SU-DHL-6 (cell line): ENCODE data around the gene CSNK1A1.

ENCODE experiments used
- H2AFZ ChIP-seq: fragments of 200-600 bp; sonication (generic); 2 replicates; pipeline ENCODE4 v1.6.1; 2014; ENCODE audit warnings: low read depth, mild to moderate bottlenecking, moderate library complexity, mixed read lengths, antibody characterized with exemption, low read length; ENCODE audit not compliant: severe bottlenecking
- H3F3A ChIP-seq: fragments of 200-600 bp; shearing (Covaris generic); 2 replicates; pipeline ENCODE4 v1.6.0; 2016; ENCODE audit warnings: antibody characterized with exemption, mild to moderate bottlenecking; ENCODE audit not compliant: insufficient read depth
- H3K27ac ChIP-seq: fragments of 200-600 bp; sonication (generic); 2 replicates; pipeline ENCODE4 v1.5.1; 2016; ENCODE audit warnings: low read depth, mild to moderate bottlenecking, low read length, moderate library complexity, mixed read lengths
- H3K27me3 ChIP-seq: fragments of 200-600 bp; sonication (generic), shearing (Covaris generic); 2 replicates; pipeline ENCODE4 v1.6.0; 2014; ENCODE audit warnings: mild to moderate bottlenecking, low read length
- H3K36me3 ChIP-seq: fragments of 200-600 bp; sonication (generic); 2 replicates; pipeline ENCODE4 v1.6.1; 2014; ENCODE audit warnings: mild to moderate bottlenecking, low read length, mixed read lengths
- H3K4me2 ChIP-seq: fragments of 300-600, 200-600 bp; shearing (Covaris generic), sonication (generic); 2 replicates; pipeline ENCODE4 v1.6.0; 2014; ENCODE audit warnings: low read length, low read depth, mild to moderate bottlenecking; ENCODE audit not compliant: poor library complexity, severe bottlenecking
- H3K4me3 ChIP-seq: fragments of 200-600 bp; sonication (generic); 2 replicates; pipeline ENCODE4 v1.5.1; 2014; ENCODE audit warnings: antibody characterized with exemption, low read length, mild to moderate bottlenecking, mixed read lengths; ENCODE audit not compliant: insufficient read depth, poor library complexity, severe bottlenecking
- H3K79me2 ChIP-seq: fragments of 200-600 bp; sonication (generic); 2 replicates; pipeline ENCODE4 v1.6.1; 2014; ENCODE audit warnings: mild to moderate bottlenecking, low read length, moderate library complexity; ENCODE audit not compliant: insufficient read depth
- H3K9ac ChIP-seq: fragments of 200-600 bp; sonication (generic); 2 replicates; pipeline ENCODE4 v1.7.0; 2014; ENCODE audit warnings: mild to moderate bottlenecking, low read length
- H3K9me2 ChIP-seq: fragments of 200-600 bp; sonication (generic); replicated peaks from 2 replicates; pipeline ENCODE4 v1.6.1; 2014; ENCODE audit warnings: low read length; ENCODE audit not compliant: insufficient read depth
- H3K9me3 ChIP-seq: fragments of 200-600 bp; sonication (generic); 2 replicates; pipeline ENCODE4 v1.6.1; 2014; ENCODE audit warnings: low read length, mixed read lengths; ENCODE audit not compliant: insufficient read depth
- H4K20me1 ChIP-seq: fragments of 200-600 bp; sonication (generic); 2 replicates; pipeline ENCODE4 v1.6.1; 2014; ENCODE audit warnings: low read depth, mild to moderate bottlenecking, antibody characterized with exemption, low read length, moderate library complexity, mixed read lengths
- EZH2phosphoT487 ChIP-seq: fragments of 200-600 bp; sonication (generic), shearing (Covaris generic); conservative IDR thresholded peaks from 2 replicates; pipeline ENCODE4 v1.6.1; 2018; ENCODE audit warnings: mild to moderate bottlenecking, antibody characterized with exemption, low read length, moderate library complexity, mixed read lengths
- TF ChIP-seq, protein P1 (sequence below): fragments of 200-600 bp; sonication (generic); IDR thresholded peaks from one replicate; pipeline ENCODE4 v1.5.1; 2017; ENCODE audit warnings: antibody characterized with exemption, mild to moderate bottlenecking, low read length, moderate library complexity; ENCODE audit not compliant: insufficient read depth, poor library complexity, severe bottlenecking

CSNK1A1 gene

DNA sequence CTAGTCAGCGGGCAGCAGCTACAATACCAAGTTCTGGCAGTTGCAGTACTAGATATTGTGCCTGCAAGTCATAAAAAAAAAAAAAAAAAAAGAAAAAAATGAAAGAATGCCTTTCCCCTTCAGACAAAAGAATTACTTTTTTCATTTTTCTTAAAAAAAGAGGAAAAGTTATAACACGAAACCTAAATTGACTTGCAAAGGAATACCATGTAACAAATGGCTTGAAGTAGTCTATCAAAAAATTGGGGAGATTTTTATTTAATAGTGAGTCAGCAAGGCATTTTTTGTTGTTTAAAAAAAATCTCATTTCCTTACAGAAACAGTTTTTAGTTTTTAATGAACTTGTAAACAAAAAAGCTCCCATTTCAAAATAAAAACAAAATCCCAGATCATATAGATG lies 55.6 kb downstream of the CSNK1A1 start:
- H3K27ac ChIP-seq, result no peak overlapping the region
- H3K9me2 ChIP-seq, result no peaks in the 10 kb centered on the region
- TF ChIP-seq EZH2phosphoT487, result no peak
- TF ChIP-seq, protein P1, sequence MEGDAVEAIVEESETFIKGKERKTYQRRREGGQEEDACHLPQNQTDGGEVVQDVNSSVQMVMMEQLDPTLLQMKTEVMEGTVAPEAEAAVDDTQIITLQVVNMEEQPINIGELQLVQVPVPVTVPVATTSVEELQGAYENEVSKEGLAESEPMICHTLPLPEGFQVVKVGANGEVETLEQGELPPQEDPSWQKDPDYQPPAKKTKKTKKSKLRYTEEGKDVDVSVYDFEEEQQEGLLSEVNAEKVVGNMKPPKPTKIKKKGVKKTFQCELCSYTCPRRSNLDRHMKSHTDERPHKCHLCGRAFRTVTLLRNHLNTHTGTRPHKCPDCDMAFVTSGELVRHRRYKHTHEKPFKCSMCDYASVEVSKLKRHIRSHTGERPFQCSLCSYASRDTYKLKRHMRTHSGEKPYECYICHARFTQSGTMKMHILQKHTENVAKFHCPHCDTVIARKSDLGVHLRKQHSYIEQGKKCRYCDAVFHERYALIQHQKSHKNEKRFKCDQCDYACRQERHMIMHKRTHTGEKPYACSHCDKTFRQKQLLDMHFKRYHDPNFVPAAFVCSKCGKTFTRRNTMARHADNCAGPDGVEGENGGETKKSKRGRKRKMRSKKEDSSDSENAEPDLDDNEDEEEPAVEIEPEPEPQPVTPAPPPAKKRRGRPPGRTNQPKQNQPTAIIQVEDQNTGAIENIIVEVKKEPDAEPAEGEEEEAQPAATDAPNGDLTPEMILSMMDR, result no peak
- H3K4me2 ChIP-seq, result no peak overlapping the region
- H3K9ac ChIP-seq, result no peak overlapping the region
- H3K9me3 ChIP-seq, result no peaks in the 10 kb centered on the region
- peaks cover 42% of the 10 kb centered on the region for H3K36me3 ChIP-seq
- no peaks in the 10 kb centered on the region for H3K79me2 ChIP-seq
- H3K4me3 ChIP-seq, result no peak overlapping the region
- no peaks in the 10 kb centered on the region for H4K20me1 ChIP-seq
- no peak overlapping the region for H2AFZ ChIP-seq
- H3F3A ChIP-seq, result 0 out of 2 replicates have a peak, but pooled peaks cover 7% of the 10 kb centered on the region
- H3K27me3 ChIP-seq, result no peaks in the 10 kb centered on the region

- H3K4me2 ChIP-seq, result no peak overlapping the region
- H3K27me3 ChIP-seq, result no peaks in the 10 kb centered on the region
- H3K79me2 ChIP-seq, result no peaks in the 10 kb centered on the region
- H3K4me3 ChIP-seq, result no peak overlapping the region
- H3K9me2 ChIP-seq, result no peaks in the 10 kb centered on the region
- H3K9me3 ChIP-seq, result no peaks in the 10 kb centered on the region
- H3K9ac ChIP-seq, result no peak overlapping the region
- H3F3A ChIP-seq, result peaks cover 16% of the 10 kb centered on the region; the same call in 1 of the 2 replicates
- H4K20me1 ChIP-seq, result no peaks in the 10 kb centered on the region
- no peak overlapping the region for H3K27ac ChIP-seq
- no peak overlapping the region for H2AFZ ChIP-seq
- peaks cover 28% of the 10 kb centered on the region for H3K36me3 ChIP-seq
- TF ChIP-seq, protein P1, result no peak
- TF ChIP-seq EZH2phosphoT487, result no peak
These were observed 57.9 kb downstream of the CSNK1A1 start for GRCh38 chr5:149493316-149493715.

DNA sequence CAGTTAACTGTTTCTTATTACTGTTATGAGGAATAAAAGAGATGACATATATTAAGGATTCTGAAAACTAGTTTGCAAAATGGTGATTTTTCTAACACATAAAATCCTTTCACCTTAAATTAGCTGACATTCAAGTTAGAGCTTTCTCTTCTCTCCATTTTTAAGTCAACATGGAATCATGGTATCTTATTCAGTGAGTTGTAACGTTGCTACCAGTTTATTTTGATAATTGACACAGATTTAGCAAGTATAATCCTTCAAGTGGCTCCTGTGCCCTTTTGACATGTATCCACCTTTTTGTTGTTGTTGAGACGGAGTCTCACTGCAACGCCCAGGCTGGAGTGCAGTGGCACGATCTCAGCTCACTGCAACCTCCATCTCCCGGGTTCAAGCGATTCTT lies 58.5 kb downstream of the CSNK1A1 start:
- H4K20me1 ChIP-seq, result no peaks in the 10 kb centered on the region
- no peak overlapping the region for H3K4me3 ChIP-seq
- no peak overlapping the region for H2AFZ ChIP-seq
- H3K27ac ChIP-seq, result no peak overlapping the region
- TF ChIP-seq, protein P1, result no peak
- TF ChIP-seq EZH2phosphoT487, result no peak
- H3K9me3 ChIP-seq, result no peaks in the 10 kb centered on the region
- peaks cover 13% of the 10 kb centered on the region; the same call in 1 of the 2 replicates for H3F3A ChIP-seq
- H3K79me2 ChIP-seq, result no peaks in the 10 kb centered on the region
- no peaks in the 10 kb centered on the region for H3K27me3 ChIP-seq
- H3K9ac ChIP-seq, result no peak overlapping the region
- H3K36me3 ChIP-seq, result peaks cover 26% of the 10 kb centered on the region; the same call in 1 of the 2 replicates
- H3K4me2 ChIP-seq, result no peak overlapping the region
- no peaks in the 10 kb centered on the region for H3K9me2 ChIP-seq
